Neutrophil (primary cell): ENCODE results near the gene YIPF1.

Source experiments
- H3K27ac ChIP-seq: fragments of 200-600 bp; sonication (generic); 2 replicates; pipeline ENCODE4 v1.5.1; 2016; ENCODE audit warnings: mild to moderate bottlenecking, moderate library complexity
- H3K27me3 ChIP-seq: fragments of 200-600 bp; sonication (generic); 2 replicates; pipeline ENCODE4 v1.6.0; 2016; ENCODE audit warnings: mild to moderate bottlenecking
- H3K36me3 ChIP-seq: fragments of 200-600 bp; sonication (generic); 2 replicates; pipeline ENCODE4 v1.5.1; 2017
- H3K4me1 ChIP-seq, 2 experiments: fragments of 200-600 bp in 1 of 2; sonication (generic) in 1 of 2; 1 replicate in 1 of 2; 2 replicates in 1 of 2; pipeline versions ENCODE4 v1.5.1 to v1.6.1; 2013 to 2016; ENCODE audit warnings: low read depth in 1 of 2, low read length in 1 of 2, mild to moderate bottlenecking in 1 of 2, moderate library complexity in 1 of 2; ENCODE audit not compliant: control insufficient read depth in 1 of 2, insufficient read depth in 1 of 2
- H3K4me3 ChIP-seq, 2 experiments: fragments of 200-600 bp in 1 of 2; sonication (generic) in 1 of 2; 1 replicate in 1 of 2; 2 replicates in 1 of 2; pipeline ENCODE4 v1.5.1; 2013 to 2016; ENCODE audit warnings: low read depth in 1 of 2, low read length in 1 of 2, mild to moderate bottlenecking in 1 of 2, moderate library complexity in 1 of 2
- H3K9me3 ChIP-seq: fragments of 200-600 bp; sonication (generic); 2 replicates; pipeline ENCODE4 v1.5.1; 2016
- CTCF ChIP-seq: fragments of 200-600 bp; sonication (generic); IDR thresholded peaks from 2 replicates; pipeline ENCODE4 v1.5.1; 2016; ENCODE audit warnings: antibody characterized with exemption

The YIPF1 gene

GRCh38 chr1:53838654-53838974 is 51.0 kb downstream of the YIPF1 start:
- Histone ChIP-seq H3K4me3 (peak overlapping the region; percentile 75 to 99), H3K9me3 (no peaks in the 10 kb centered on the region), H3K36me3 (no peaks in the 10 kb centered on the region), H3K4me1 (peaks cover 17 to 19% of the 10 kb centered on the region in 2 experiments), H3K27ac (peak overlapping the region; percentile 97), H3K27me3 (no peaks in the 10 kb centered on the region)
- TF ChIP-seq CTCF = no peak

- peak; percentile 44 for TF ChIP-seq CTCF
- no peaks in the 10 kb centered on the region for H3K9me3 ChIP-seq
- H3K27ac ChIP-seq = peak within 1 kb of the TSS; percentile 97
- H3K36me3 ChIP-seq = no peaks in the 10 kb centered on the region
- H3K27me3 ChIP-seq = no peaks in the 10 kb centered on the region
- peaks cover 17 to 19% of the 10 kb centered on the region in 2 experiments for H3K4me1 ChIP-seq
- peak within 1 kb of the TSS; percentile 75 to 99 for H3K4me3 ChIP-seq
Observed at GRCh38 chr1:53837924-53838653, 51.5 kb downstream of the YIPF1 start, which contains the start of gene NDC1. NDC1 (minus strand) TSS chr1:53838296; CDS start chr1:53838261, 35 bp downstream.

- no peak for TF ChIP-seq CTCF
- no peaks in the 10 kb centered on the region for H3K36me3 ChIP-seq
- no peaks in the 10 kb centered on the region for H3K9me3 ChIP-seq
- no peaks in the 10 kb centered on the region for H3K27me3 ChIP-seq
- H3K4me3 ChIP-seq = peak overlapping the region; percentile 75 to 99
- H3K27ac ChIP-seq = peak overlapping the region; percentile 97
- H3K4me1 ChIP-seq = peaks cover 17 to 19% of the 10 kb centered on the region in 2 experiments
Observed at GRCh38 chr1:53837646-53837923, 52.0 kb downstream of the YIPF1 start.

- Histone ChIP-seq H3K4me3 (no peak overlapping the region), H3K27ac (no peak overlapping the region), H3K9me3 (no peaks in the 10 kb centered on the region), H3K4me1 (peaks cover 17 to 19% of the 10 kb centered on the region in 2 experiments), H3K36me3 (no peaks in the 10 kb centered on the region), H3K27me3 (no peaks in the 10 kb centered on the region)
- TF ChIP-seq CTCF = no peak
Observed at GRCh38 chr1:53835491-53835890, 54.1 kb downstream of the YIPF1 start.

- Histone ChIP-seq H3K27me3 (no peaks in the 10 kb centered on the region), H3K9me3 (no peaks in the 10 kb centered on the region), H3K36me3 (no peaks in the 10 kb centered on the region), H3K4me1 (peaks cover 17 to 19% of the 10 kb centered on the region in 2 experiments), H3K4me3 (no peak overlapping the region), H3K27ac (no peak overlapping the region)
- TF ChIP-seq CTCF = no peak
Observed at GRCh38 chr1:53834776-53835175, 54.8 kb downstream of the YIPF1 start.
